ENCODE data around the gene MAML2.

Gene MAML2

GRCh38 chr11:96318399-96318798 lies 24.6 kb downstream of the MAML2 start:
- no peak for DNase-seq (ENCODE audit: low read depth)

DNA sequence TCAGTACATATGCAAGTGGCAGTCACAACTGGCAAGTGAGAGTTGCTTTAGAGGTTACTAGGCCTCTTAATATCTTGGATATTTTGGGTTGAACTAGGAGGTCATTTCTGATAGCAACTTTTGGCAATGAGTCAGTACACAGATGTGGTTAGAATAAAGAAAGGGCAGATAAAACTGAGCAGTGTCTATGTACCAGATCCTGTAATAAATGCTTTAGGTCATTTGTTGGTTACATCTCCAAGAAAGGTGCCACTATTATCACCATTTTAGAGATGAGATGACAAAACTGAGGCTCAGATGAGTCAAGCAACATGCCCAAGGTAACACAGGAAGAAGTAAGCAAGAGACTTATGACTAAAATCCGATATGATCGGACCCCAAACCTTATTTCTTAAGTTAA lies 25.0 kb downstream of the MAML2 start:
- DNase-seq (ENCODE audit: low read depth): no peak

- DNase-seq (ENCODE audit: low read depth): no peak
Observed at GRCh38 chr11:96317571-96317970, 25.4 kb downstream of the MAML2 start.

- DNase-seq (ENCODE audit: low read depth): no peak
Observed at GRCh38 chr11:96316869-96317268, 26.1 kb downstream of the MAML2 start.

- no peak for DNase-seq (ENCODE audit: low read depth)
Observed at GRCh38 chr11:96315476-96315875, 27.5 kb downstream of the MAML2 start.

DNA sequence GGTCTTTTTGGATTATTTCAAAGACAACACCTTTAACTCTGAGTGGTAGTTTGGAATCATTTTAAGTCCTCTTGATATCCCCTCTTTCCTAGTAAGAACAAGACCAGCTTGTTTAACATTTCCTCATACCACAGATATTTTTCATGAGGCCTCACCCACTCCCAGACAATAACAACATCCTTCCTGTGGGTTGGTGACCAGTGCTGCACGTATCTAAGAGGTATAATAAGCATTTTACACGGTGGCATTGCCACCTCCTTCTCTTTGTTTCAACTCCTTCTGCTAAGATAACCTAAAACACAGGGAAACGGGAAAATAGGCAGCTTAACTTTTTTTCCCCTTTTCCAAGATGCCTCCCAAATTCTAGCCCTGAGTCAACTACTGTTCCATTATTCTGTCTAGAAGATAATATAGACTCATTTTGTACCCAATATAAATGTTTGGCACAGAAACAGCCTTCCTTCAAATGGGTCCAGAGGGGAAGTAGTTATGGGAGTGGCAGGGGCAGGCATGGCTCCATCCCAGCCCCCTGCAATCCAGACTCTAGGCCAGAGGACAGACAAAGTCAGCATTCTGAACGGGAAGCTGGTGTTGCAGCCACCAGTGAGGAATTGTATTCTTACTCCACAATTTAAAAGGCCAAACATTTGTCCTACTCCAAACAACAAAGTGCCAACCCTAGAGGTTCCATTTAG lies 28.5 kb downstream of the MAML2 start:
- DNase-seq (ENCODE audit: low read depth): no peak

GRCh38 chr11:96313163-96313562 lies 29.8 kb downstream of the MAML2 start:
- no peak for DNase-seq (ENCODE audit: low read depth)

- DNase-seq (ENCODE audit: low read depth): peak; percentile 48
Observed at GRCh38 chr11:96311120-96311568, 31.9 kb downstream of the MAML2 start.

GRCh38 chr11:96310236-96310635 lies 32.8 kb downstream of the MAML2 start:
- no peak for DNase-seq (ENCODE audit: low read depth)

DNA sequence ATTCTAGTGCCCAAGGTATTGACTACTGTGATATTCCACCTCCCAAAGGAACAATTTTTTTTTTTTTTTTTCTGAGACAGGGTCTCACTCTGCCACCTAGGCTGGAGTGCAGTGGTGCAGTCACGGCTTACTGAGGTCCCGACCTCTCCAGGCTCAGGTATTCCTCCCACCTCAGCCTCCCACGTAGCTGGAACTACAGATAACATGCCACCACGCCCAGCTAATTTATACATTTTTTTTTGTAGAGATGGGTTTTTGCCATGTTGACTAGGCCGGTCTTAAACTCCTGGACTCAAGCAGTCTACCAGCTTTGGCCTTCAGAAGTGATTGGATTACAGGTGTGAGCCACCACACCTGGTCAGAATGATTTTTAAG lies 33.4 kb downstream of the MAML2 start:
- DNase-seq (ENCODE audit: low read depth): no peak

DNA sequence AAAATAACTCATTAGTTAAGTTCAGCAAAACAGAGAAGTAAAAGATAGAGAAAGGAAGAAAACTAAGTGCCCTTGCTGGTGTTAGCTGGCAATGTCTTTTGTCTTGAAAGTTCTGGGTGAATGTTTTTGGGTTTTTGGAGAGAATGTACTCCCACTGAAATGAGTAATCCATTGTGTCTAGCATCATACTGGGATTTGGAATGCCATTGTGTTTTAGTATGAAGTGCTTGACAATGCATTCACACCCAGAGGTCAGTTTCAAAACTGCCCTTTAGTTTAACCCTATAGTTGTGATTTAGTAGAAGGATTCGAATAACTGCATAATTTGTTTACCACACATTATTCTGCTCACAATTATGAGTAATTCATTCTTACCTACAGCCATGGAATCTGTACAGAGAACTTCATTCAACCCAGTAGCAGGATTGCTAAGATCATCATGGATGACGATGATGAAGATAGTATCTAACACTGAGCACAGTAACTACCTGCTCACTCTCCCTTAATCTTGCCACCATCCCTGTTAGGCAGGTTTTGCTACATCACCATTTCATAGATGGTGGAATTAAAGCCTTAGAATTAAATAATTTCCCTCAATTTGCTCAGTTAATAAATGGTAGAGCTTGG lies 33.9 kb downstream of the MAML2 start:
- no peak for DNase-seq (ENCODE audit: low read depth)

DNA sequence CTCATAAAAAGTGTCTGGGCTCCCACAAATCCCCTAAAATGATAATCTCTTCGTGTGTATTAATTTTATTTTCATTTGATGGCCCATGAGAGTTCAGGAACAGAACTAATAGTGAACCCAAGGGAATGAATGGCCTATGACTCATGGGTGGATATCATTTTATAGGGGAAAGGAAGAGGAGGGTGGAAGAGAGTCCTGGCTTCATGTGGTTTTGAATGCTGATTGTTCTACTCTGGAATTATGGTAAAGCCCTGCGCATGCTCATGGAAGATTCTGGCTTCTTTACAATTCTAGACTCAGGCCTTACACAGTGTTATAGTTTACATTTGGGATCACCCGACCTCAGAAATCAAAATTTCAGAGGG lies 35.2 kb downstream of the MAML2 start:
- peak; percentile 79 for DNase-seq (ENCODE audit: low read depth)

DNA sequence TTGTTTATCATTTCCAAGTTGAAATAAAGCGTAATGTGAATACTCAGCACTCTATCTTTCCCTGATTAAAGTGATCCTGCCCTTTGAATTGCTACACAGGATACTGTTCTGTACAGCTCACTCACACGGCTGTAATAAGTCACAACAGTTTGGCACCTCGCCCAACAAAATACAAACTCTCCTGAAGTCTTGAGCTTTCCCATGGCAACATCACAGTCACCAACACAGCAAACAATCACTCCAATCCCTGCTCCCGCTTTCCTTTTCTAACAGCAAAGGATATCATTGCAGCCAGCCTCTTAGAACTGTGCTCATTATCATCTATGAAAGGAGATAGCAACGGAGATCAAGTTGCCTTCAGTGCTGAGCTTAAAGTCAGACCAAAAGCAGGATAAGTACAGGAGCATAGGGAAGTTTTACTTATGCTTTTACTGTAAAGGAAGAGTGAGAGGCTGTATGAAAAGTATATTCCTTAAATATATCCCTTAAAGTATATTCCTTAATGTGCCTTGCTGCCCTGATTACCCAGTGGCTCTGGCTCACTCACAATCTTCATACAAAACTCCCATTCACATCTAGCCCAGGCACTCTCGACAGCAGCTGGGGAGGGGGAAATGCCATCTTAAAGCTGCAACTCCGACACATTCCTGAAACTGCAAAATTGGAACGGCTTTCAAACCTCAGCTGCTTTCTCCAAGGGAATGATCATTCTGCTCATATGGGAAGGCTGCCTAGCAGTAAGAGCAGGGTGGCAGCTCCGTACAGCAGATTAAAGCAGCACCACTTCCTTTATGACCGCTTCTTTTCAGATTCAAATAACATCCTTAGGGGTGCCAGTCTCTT lies 35.8 kb downstream of the MAML2 start:
- peak; percentile 99 for DNase-seq (ENCODE audit: low read depth)

- DNase-seq (ENCODE audit: low read depth): no peak
Observed at GRCh38 chr11:96306600-96306932, 36.4 kb downstream of the MAML2 start.

GRCh38 chr11:96306071-96306470 lies 36.9 kb downstream of the MAML2 start:
- DNase-seq (ENCODE audit: low read depth): no peak

- no peak for DNase-seq (ENCODE audit: low read depth)
Observed at GRCh38 chr11:96303980-96304379, 39.0 kb downstream of the MAML2 start.

GRCh38 chr11:96303064-96303463 lies 39.9 kb downstream of the MAML2 start:
- DNase-seq (ENCODE audit: low read depth): peak; percentile 54

DNA sequence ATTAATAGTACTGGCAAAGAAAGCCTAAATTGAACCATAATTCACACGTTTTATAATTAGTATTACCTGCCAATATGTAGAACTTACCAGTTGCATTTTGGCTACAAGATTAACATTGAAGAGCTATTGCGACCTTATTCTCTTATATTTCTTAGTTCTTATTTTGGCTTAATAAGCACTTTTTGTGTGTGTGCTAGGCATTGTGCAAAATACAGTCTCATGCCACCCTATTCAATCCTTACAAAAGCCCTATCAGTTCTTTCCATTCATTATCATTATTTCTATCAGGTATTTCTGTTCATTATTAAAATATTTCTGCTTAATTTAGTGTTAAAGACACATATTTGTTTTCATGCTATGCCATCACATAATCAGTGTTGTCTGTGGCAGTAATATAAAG lies 41.2 kb downstream of the MAML2 start:
- DNase-seq (ENCODE audit: low read depth): no peak

DNA sequence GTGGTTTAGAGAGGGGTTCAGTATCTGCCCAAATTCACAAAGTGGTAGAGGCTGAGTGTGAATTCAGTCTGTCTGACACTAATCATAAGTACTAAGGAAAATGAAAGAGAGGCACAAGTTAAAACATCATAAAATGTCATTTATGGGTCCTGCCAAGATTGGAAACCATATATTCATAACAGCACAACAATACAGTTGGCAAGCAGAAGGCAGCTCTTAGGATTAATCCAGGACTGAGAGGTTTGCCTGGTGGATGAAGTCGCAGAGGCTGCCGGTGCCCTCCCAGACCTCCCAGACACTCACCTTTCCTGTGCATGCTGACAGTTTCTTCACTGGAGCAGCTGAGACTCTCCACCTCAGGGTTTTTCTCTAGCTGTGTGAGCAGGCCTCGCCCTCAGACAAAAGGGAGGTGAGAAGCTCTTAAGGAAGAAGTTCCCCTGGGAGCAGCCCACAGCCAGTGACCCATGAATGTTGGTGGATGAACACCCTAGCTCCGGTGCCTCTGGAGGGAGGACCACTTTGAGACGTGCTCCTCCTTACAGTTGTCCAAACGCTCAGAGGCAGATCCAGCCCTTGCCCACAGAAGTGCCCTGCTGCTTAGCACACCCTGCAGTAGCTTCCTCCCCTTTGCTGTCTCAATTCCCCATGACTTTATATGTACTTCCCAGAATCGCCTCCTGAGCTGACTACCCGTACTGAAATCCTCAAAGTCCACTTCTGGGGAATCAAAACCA lies 43.7 kb downstream of the MAML2 start:
- DNase-seq (ENCODE audit: low read depth): no peak

DNA sequence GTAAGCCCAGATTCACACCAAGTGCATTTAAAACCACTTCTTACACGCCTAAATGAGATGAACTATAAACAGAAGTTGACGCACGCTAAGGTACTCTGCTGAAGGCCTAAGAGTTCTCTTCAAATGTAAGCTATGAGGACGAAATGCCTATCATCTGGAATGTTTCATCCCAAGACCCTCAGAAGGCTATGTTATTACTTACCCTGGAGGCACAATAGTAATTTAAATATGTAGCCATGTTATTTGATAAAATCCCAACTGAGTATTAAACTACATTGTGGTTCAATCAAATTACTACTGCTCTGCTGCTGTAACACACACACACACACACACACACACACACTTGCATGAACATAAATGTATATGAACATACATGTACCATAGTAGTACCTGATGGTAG lies 47.6 kb downstream of the MAML2 start:
- DNase-seq (ENCODE audit: low read depth): no peak

DNA sequence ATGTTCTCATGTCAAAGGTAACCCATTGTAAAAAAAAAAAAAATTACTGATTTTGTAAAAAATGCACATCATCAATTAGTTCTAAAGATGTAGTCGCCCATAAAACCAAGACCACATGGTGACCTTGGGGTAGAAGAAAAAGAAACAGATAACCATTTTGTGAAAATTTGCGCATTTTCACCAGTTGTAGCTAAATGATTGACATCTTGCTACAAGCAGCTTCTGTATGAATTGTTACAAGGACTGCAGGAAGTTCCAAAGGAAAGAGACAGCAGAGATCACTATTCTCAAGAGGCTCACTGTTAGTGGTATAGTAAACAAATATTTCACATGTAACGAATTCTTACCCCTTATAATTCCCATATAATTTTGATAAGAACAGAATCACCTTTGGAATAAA lies 48.7 kb downstream of the MAML2 start:
- no peak for DNase-seq (ENCODE audit: low read depth)

DNA sequence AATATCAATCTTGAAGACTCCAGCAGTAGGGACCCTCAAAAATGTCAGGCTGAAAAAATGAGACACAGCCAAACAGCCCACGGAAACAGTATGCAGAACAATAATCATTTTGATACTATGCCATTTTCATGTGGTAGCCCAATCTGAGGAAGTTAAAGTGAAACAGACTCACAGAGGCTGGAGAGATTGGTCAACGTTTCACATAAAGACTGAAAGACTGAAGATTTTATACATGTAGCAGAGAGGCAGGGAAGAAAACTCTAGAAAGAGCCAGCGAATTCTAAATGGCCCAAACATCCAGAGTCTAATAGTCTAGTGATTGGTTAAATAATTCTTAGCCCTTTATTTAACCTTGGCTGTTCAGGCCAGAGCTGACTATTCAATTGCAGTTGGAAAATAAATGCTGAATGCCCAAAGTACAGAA lies 49.4 kb downstream of the MAML2 start:
- DNase-seq (ENCODE audit: low read depth): no peak

GRCh38 chr11:96293109-96293508 lies 49.9 kb downstream of the MAML2 start:
- no peak for DNase-seq (ENCODE audit: low read depth)

Data from non-pigmented ciliary epithelial cell (primary cell).